ENCODE measurements around the gene EPS8L3. TPM values are rescaled to one million over a fixed set of nuclear protein-coding genes. Genes with fewer than 3 reads are reported as not detected.

The EPS8L3 gene, protein sequence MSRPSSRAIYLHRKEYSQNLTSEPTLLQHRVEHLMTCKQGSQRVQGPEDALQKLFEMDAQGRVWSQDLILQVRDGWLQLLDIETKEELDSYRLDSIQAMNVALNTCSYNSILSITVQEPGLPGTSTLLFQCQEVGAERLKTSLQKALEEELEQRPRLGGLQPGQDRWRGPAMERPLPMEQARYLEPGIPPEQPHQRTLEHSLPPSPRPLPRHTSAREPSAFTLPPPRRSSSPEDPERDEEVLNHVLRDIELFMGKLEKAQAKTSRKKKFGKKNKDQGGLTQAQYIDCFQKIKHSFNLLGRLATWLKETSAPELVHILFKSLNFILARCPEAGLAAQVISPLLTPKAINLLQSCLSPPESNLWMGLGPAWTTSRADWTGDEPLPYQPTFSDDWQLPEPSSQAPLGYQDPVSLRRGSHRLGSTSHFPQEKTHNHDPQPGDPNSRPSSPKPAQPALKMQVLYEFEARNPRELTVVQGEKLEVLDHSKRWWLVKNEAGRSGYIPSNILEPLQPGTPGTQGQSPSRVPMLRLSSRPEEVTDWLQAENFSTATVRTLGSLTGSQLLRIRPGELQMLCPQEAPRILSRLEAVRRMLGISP
- total RNA-seq (not detected), polyA plus RNA-seq (10 to 100 TPM in 1 of 2 donors, under 1 TPM in 1; 0.46 to 36.7 TPM)
- long read RNA-seq, donor 1 = 0 reads
- long read RNA-seq, donor 2, partial matches to known transcripts = 0 of 2 reads
- long read RNA-seq, donor 2, other reads (novel, unspliced or antisense) = 2 of 2 reads

DNA sequence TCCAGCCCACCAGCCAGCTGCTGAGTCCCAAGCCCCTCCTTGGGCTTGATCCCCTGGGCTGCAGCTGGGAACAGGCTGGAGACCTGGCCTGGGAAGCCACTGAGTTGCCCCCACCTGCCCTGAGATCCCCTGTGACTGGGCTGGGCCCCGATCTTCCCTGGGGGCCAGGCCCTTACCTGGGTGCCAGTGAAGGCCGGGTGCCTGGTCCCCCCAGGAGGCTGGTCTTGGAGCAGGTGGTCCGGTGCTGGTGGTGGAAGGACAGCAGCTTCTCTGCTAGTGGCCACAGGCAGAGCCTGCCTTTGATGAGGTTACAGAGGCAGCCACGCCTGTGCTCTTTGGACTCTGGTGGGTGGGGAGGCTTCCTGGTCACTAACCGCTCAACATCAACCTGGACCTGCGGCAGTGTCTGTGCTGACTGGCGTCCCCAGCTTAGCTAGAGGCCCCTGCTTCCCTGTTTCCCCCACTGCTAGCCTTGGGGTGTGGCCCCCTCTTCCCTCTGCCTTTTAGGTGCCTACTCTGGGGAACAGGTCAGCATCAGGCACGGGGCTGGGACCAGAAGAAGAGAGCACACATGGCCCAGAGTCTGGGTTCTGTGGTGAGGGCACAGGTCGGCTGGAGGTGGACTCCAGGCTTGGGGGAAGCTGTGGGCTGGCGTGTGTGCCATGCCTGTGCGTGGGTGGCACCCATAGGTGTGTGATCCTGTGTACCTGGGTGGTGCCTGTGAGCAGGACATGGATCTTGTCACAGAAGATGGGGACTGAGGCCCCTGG is at the start of gene EPS8L3:
Gene EPS8L3 (minus strand): TSS at position 278 of the 770 bp plus-strand sequence. CDS start 2,174 bp downstream, outside the sequence.
- no peak for ATAC-seq (ENCODE audit: low FRiP score)
- no peak within 1 kb of the TSS for H3K27ac ChIP-seq (ENCODE audit: low read depth in 1 of 2, low read length in 2 of 2)
- H3K27me3 ChIP-seq (ENCODE audit: control insufficient read depth in 1 of 2, insufficient read depth in 2 of 2, low read length in 1 of 2) = no peaks in the 10 kb centered on the region
- intact Hi-C loops (cut with DNase I) = no loop called here
- DNase-seq = peak in 1 of 2 donors; percentile 58
- no peaks in the 10 kb centered on the region for H3K4me1 ChIP-seq (ENCODE audit: control insufficient read depth in 1 of 2, insufficient read depth in 2 of 2, low read length in 2 of 2)
- no peaks in the 10 kb centered on the region for H3K9me3 ChIP-seq (ENCODE audit: control insufficient read depth, low read length)
- 92 to 94% methylated on average over 11 of the region's 11 CpGs for WGBS, 2 donors
- H3K36me3 ChIP-seq (ENCODE audit: control insufficient read depth in 1 of 2, insufficient read depth in 2 of 2, low read length in 1 of 2) = no peaks in the 10 kb centered on the region
- no peak within 1 kb of the TSS for H3K4me3 ChIP-seq (ENCODE audit: low read length in 2 of 2)

DNA sequence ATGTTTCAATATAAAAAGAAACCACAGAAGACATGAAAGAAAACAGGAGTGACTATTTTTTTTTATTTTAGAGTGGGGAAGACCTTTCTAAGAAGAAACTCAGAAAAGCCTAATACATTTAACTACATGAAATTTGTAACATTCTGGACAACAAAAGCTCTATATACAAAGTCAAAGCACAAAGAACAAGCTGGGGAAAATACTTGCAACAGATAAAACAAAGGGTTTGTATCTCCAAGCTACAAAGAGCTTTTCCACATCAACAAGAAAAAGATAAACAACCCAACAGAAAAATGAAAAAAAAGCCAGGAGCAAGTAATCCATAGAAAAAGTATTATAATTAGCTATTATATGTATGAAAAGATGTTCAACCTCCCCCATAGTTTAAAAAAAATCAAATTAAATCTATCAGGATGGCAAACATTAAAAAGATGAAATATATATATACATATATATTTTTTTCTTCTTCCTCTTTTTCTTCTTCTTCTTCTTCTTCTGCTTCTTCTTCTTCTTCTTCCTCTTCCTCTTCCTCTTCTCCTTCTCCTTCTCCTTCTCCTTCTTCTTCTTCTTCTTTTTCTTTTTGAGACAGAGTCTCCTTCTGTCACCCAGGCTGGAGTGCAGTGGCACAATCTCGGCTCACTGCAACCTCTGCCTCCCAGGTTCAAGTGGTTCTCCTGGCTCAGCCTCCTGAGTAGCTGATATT is 49.1 kb upstream of the EPS8L3 start:
- H3K9me3 ChIP-seq (ENCODE audit: control insufficient read depth, low read length) = no peaks in the 10 kb centered on the region
- no peaks in the 10 kb centered on the region for H3K27me3 ChIP-seq (ENCODE audit: control insufficient read depth in 1 of 2, insufficient read depth in 2 of 2, low read length in 1 of 2)
- whole genome bisulfite sequencing, 2 donors = 93 to 95% methylated on average over 1 of the region's 1 CpG
- ATAC-seq (ENCODE audit: low FRiP score) (no peak), DNase-seq (no peak)
- no peak overlapping the region for H3K4me3 ChIP-seq (ENCODE audit: low read length in 2 of 2)
- H3K36me3 ChIP-seq (ENCODE audit: control insufficient read depth in 1 of 2, insufficient read depth in 2 of 2, low read length in 1 of 2) = no peaks in the 10 kb centered on the region
- peaks cover 0 to 4% of the 10 kb centered on the region in 2 donors for H3K4me1 ChIP-seq (ENCODE audit: control insufficient read depth in 1 of 2, insufficient read depth in 2 of 2, low read length in 2 of 2)
- H3K27ac ChIP-seq (ENCODE audit: low read depth in 1 of 2, low read length in 2 of 2) = no peak overlapping the region
- intact Hi-C loops (cut with DNase I) = no loop called here

DNA sequence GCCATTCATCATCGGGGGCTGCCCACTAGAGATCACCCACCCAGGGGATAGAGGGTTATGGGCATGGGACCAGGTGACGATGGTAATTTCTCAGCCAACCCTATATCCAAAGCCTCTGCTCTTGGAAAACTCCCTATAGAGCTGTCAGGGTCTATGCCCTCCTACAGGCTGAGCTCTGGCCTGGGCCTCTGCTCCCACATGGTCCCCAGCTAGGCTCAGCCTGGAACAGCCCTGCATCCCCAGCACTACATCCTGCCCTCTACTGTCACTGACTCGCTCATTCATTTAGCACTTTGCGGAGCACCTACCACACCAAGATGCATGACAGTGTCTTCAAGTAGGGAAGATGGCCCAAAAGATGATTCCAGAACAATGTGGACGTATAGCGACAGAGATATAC is 45.0 kb upstream of the EPS8L3 start:
- DNase-seq (no peak), ATAC-seq (ENCODE audit: low FRiP score) (peak; percentile 19)
- Histone ChIP-seq H3K4me3 (ENCODE audit: low read length in 2 of 2) (no peak overlapping the region), H3K36me3 (ENCODE audit: control insufficient read depth in 1 of 2, insufficient read depth in 2 of 2, low read length in 1 of 2) (no peaks in the 10 kb centered on the region), H3K4me1 (ENCODE audit: control insufficient read depth in 1 of 2, insufficient read depth in 2 of 2, low read length in 2 of 2) (no peaks in the 10 kb centered on the region), H3K27ac (ENCODE audit: low read depth in 1 of 2, low read length in 2 of 2) (no peak overlapping the region), H3K27me3 (ENCODE audit: control insufficient read depth in 1 of 2, insufficient read depth in 2 of 2, low read length in 1 of 2) (no peaks in the 10 kb centered on the region), H3K9me3 (ENCODE audit: control insufficient read depth, low read length) (no peaks in the 10 kb centered on the region)
- intact Hi-C loops (cut with DNase I) = no loop called here
- WGBS, 2 donors = 97 to 98% methylated on average over 6 of the region's 6 CpGs

- DNase-seq (peak in 1 of 2 donors; percentile 73), ATAC-seq (ENCODE audit: low FRiP score) (peak; percentile 9)
- Histone ChIP-seq H3K4me1 (ENCODE audit: control insufficient read depth in 1 of 2, insufficient read depth in 2 of 2, low read length in 2 of 2) (no peaks in the 10 kb centered on the region), H3K27me3 (ENCODE audit: control insufficient read depth in 1 of 2, insufficient read depth in 2 of 2, low read length in 1 of 2) (no peaks in the 10 kb centered on the region), H3K36me3 (ENCODE audit: control insufficient read depth in 1 of 2, insufficient read depth in 2 of 2, low read length in 1 of 2) (no peaks in the 10 kb centered on the region), H3K9me3 (ENCODE audit: control insufficient read depth, low read length) (no peaks in the 10 kb centered on the region), H3K4me3 (ENCODE audit: low read length in 2 of 2) (no peak overlapping the region), H3K27ac (ENCODE audit: low read depth in 1 of 2, low read length in 2 of 2) (no peak overlapping the region)
- intact Hi-C loops (cut with DNase I) = no loop called here
- 76 to 77% methylated on average over 6 of the region's 6 CpGs for WGBS, 2 donors
These were observed 44.3 kb upstream of the EPS8L3 start for GRCh38 chr1:109807822-109808680.

DNA sequence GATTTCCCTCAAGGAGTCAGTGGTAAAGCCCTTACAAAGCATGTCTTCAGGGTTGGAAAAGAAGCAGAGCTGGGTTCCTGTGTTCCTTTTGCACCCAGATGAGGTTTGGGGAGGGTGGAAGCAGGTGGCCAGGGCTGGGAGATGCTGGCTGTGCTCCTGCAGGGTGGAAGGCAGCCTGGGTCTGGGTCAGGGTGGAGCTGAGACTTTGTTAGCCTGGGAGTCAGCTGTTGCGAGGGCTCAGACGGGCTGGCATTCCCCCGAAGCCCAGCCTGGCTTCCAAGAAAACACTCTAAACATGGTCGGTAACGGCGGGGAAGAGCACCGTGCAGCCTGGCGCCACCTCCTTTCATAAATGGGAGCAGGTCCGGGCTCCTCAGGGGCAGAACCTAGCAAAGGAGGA is 43.7 kb upstream of the EPS8L3 start:
- Histone ChIP-seq H3K36me3 (ENCODE audit: control insufficient read depth in 1 of 2, insufficient read depth in 2 of 2, low read length in 1 of 2) (no peaks in the 10 kb centered on the region), H3K4me1 (ENCODE audit: control insufficient read depth in 1 of 2, insufficient read depth in 2 of 2, low read length in 2 of 2) (no peaks in the 10 kb centered on the region), H3K27me3 (ENCODE audit: control insufficient read depth in 1 of 2, insufficient read depth in 2 of 2, low read length in 1 of 2) (no peaks in the 10 kb centered on the region), H3K4me3 (ENCODE audit: low read length in 2 of 2) (no peak overlapping the region), H3K9me3 (ENCODE audit: control insufficient read depth, low read length) (no peaks in the 10 kb centered on the region), H3K27ac (ENCODE audit: low read depth in 1 of 2, low read length in 2 of 2) (no peak overlapping the region)
- ATAC-seq (ENCODE audit: low FRiP score) (no peak), DNase-seq (peak in 1 of 2 donors; percentile 25)
- WGBS, 2 donors = 85 to 90% methylated on average over 9 of the region's 9 CpGs
- intact Hi-C loops (cut with DNase I) = no loop called here

GRCh38 chr1:109806733-109807400 is 43.1 kb upstream of the EPS8L3 start:
- H3K4me3 ChIP-seq (ENCODE audit: low read length in 2 of 2) = no peak overlapping the region
- WGBS, 2 donors = 92 to 93% methylated on average over 6 of the region's 6 CpGs
- DNase-seq (peak in 1 of 2 donors; percentile 62), ATAC-seq (ENCODE audit: low FRiP score) (no peak)
- intact Hi-C loops (cut with DNase I) = no loop called here
- no peaks in the 10 kb centered on the region for H3K9me3 ChIP-seq (ENCODE audit: control insufficient read depth, low read length)
- no peaks in the 10 kb centered on the region for H3K4me1 ChIP-seq (ENCODE audit: control insufficient read depth in 1 of 2, insufficient read depth in 2 of 2, low read length in 2 of 2)
- H3K27ac ChIP-seq (ENCODE audit: low read depth in 1 of 2, low read length in 2 of 2) = no peak overlapping the region
- H3K27me3 ChIP-seq (ENCODE audit: control insufficient read depth in 1 of 2, insufficient read depth in 2 of 2, low read length in 1 of 2) = no peaks in the 10 kb centered on the region
- H3K36me3 ChIP-seq (ENCODE audit: control insufficient read depth in 1 of 2, insufficient read depth in 2 of 2, low read length in 1 of 2) = no peaks in the 10 kb centered on the region

GRCh38 chr1:109805486-109806165 is 41.9 kb upstream of the EPS8L3 start:
- intact Hi-C loops (cut with DNase I) = no loop called here
- WGBS, 2 donors = 76 to 84% methylated on average over 8 of the region's 8 CpGs
- Histone ChIP-seq H3K27me3 (ENCODE audit: control insufficient read depth in 1 of 2, insufficient read depth in 2 of 2, low read length in 1 of 2) (no peaks in the 10 kb centered on the region), H3K4me1 (ENCODE audit: control insufficient read depth in 1 of 2, insufficient read depth in 2 of 2, low read length in 2 of 2) (no peaks in the 10 kb centered on the region), H3K36me3 (ENCODE audit: control insufficient read depth in 1 of 2, insufficient read depth in 2 of 2, low read length in 1 of 2) (no peaks in the 10 kb centered on the region), H3K4me3 (ENCODE audit: low read length in 2 of 2) (no peak overlapping the region), H3K27ac (ENCODE audit: low read depth in 1 of 2, low read length in 2 of 2) (no peak overlapping the region), H3K9me3 (ENCODE audit: control insufficient read depth, low read length) (no peaks in the 10 kb centered on the region)
- peak in 1 of 2 donors; percentile 6 for DNase-seq
- ATAC-seq (ENCODE audit: low FRiP score) = no peak

All from aorta (tissue), 5 donors.